DOHH2 (cell line): ENCODE measurements around the gene CHMP5.

Experiments used
- CTCF ChIP-seq: fragments of 200-600 bp; sonication (generic); IDR thresholded peaks from one replicate; pipeline ENCODE4 v1.5.1; 2014; ENCODE audit warnings: antibody characterized with exemption, mild to moderate bottlenecking, low read depth, low read length; ENCODE audit not compliant: poor library complexity, severe bottlenecking
- EZH2phosphoT487 ChIP-seq: fragments of 200-600 bp; sonication (generic); IDR thresholded peaks from 2 replicates; pipeline ENCODE4 v1.6.1; 2017; ENCODE audit warnings: borderline replicate concordance, mild to moderate bottlenecking, antibody characterized with exemption, low read length, moderate library complexity, mixed read lengths

DNA sequence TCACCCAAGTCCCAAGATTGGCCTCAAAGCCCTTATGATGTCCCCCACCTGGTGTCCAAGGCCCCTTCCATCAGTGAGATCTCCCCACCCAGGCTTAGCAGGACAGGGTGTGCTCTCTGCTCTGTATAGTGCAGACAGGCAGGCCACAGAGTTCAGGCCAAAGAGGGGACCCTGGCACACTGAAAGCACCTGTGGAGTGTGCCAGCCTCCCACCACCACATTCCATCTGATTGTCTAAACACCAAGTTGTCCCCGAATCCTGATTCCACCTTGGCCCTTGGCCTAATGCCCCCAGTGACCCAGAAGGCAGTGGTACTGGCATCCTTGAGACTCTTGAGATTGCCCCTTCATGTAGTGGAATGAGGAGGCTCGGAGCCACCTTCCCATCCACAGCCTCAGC lies 19.5 kb upstream of the CHMP5 start:
- TF ChIP-seq CTCF (no peak), EZH2phosphoT487 (no peak)
